A549 treated with DMSO at 1 μM for 4 hours (cell line): Measurements from ENCODE around the gene SUMF2. TPM values are rescaled to one million over a fixed set of nuclear protein-coding genes. Genes with fewer than 3 reads are reported as not detected.

Experiments
- total RNA-seq: library from RNA; stranded (reverse); fragments of 200-300 nt; extraction: Qiagen RNA extraction; gene quantifications from 5 replicates; pipeline ENCODE4 v1.2.3, GENCODE V29; 2022; ENCODE audit warnings: low read depth

Gene SUMF2
- total RNA-seq: 115 to 121 TPM (median 117 TPM) in 5 replicates

DNA sequence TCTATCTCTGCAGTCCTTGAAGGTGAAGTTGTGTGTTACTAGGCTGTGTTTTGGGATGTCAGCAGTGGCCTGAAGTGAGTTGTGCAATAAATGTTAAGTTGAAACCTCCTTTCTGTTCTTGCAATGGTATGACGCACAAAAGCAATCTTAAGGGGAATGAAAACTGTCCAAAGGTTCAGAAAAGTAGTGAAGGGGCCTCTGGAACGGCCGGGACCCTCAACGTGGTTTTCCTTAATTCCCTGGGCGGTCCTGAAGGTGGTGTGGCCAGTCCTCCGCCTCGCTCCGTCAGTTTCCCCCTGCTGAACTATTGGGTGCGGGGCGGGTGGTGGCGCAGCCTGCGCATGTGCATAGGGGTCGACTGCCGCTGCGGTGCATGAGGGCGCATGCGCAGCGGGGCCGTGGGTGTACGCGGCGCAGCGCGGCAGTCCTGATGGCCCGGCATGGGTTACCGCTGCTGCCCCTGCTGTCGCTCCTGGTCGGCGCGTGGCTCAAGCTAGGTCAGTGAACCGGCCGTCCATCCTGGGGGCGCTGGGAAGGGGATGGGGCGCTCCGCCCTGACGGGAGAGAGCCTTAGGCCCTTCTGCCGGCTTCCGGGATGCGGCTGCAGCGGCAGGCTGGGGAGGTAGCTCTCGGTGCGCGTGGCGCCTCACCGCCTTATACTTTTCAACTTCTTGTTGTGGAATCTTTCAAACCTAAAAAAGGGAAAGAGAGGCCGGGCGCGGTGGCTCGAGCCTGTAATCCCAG, at the start of gene SUMF2:
SUMF2 (plus strand) TSS at position 405 of the 744 bp plus-strand sequence; CDS start at position 431, 26 bp downstream.

DNA sequence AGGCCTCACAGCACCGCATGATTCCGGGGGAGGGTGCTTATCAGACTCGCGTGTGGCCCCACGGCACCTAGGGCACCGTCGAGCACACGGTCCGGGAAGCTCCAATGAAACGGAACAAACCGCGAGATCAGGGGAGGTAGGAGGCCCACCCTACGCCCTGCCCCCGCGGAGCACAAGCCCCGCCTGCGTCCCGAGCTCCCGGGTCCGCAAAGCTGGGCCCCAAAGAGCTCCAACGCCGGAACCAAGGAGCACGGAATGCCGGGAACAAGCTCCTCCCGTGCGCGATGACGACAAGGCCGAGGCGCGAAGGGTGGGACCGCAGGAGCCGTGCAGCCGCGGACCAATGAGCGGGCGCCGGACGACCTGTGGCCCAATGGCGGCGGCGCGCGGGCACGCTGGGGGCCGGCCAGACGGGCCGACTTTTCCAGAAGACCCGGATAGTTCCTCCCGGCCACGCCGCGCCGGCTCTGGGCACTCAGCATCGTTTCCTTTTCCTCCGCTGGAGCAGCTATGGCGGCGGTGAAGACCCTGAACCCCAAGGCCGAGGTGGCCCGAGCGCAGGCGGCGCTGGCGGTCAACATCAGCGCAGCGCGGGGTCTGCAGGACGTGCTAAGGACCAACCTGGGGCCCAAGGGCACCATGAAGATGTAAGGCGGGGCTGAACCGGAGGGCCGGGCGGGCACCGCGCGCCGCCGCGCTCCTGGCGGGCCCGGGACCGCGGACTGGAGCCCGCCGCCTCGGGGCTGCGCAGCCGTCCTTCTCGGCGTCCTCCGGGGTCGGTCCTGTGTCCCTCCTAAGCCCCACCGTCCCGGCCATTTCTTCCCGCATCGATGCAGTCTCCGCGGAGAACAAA, 12.5 kb upstream of the SUMF2 start, which contains the start of the genes CCT6A and PSPH:
CCT6A (plus strand) TSS at position 427 of the 853 bp plus-strand sequence; CDS start at position 511, 84 bp downstream.
PSPH (minus strand) TSS at position 106 of the 853 bp plus-strand sequence. CDS start 30,232 bp downstream, outside the sequence.

DNA sequence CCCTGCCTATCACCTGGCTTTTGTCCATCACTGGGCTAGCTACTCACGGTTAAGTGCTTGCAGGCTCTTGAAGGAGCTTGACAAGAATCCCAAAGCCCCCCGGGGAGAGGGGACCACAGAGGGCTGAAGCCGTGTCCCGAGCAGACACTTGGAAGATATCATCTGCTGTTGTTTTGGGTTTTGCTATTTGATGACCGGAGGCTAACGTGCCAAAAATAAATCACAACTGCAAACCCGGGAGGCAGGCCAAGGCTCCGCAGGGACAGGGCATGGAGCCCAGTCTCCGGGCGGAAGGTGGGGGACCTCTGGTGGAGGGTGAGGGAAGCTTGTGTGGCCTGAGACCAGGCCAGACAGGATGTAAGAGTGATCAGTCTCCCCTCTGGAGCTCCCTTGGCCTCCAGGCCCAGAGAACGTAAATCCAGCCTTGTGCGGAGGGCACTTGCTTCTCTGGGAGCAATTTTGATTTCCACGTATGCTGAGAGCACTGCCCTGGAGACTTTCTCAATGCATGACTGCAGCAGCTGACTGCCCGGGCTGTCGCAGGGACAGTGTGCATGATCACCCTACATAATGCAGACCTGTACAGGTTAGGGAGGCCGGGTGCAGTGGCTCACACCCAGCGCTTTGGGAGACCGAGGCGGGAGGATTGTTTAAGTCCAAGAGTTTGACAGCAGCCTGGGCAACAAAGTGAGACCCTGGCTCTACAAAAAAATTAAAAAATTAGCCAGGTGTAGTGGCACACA, 28.9 kb downstream of the SUMF2 start, which contains the start of gene PHKG1:
PHKG1 (minus strand) TSS at position 164 of the 743 bp plus-strand sequence. CDS start 4,011 bp downstream, outside the sequence.

DNA sequence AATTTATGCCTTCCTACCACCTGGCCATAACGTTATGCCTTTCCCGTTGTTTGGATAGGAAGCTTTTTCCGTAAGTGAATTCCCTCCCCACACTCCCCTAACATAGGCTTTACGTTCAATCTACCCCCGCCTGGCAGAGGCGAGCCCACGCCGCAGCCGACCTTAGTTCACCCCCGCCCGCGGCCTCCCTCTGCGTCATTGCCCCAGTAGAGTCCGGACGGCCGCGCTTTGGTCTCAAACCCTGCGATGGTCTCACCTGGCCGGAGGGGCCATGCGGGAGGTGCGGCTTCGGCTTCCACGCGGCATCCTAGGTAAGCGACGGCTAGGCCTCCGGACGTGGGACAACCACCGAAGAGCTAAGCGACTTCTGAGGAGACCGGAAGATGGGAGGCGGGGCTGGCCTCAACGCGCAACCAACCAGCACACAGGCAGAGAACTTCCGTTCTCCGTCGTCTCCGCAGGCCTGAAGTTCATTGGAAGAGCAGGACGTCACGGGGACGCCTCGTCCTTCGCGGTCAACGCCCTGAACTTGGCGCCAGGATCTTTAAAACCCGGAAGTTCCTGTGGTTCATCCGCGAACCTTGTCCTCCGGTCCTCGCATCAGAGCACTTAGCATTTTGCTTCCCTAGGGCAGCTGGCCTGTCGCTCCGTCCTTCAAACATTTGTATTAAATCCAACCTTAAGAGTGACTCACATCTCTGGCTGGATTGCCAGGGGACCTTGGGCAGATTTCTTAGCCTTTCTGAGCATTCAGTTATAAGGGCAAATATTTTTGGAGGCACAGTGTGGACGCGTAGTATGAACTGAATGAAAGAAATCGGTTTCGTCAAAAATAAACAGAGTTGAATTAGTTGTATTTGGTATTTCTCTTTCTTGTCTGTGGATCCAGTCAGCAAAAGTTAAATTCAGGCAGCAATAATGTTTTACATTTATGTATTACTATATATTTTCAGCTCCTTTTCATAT, 42.3 kb downstream of the SUMF2 start, which contains the start of gene CHCHD2:
CHCHD2 (minus strand) TSS at position 369 of the 966 bp plus-strand sequence; CDS start at position 306, 63 bp downstream.

DNA sequence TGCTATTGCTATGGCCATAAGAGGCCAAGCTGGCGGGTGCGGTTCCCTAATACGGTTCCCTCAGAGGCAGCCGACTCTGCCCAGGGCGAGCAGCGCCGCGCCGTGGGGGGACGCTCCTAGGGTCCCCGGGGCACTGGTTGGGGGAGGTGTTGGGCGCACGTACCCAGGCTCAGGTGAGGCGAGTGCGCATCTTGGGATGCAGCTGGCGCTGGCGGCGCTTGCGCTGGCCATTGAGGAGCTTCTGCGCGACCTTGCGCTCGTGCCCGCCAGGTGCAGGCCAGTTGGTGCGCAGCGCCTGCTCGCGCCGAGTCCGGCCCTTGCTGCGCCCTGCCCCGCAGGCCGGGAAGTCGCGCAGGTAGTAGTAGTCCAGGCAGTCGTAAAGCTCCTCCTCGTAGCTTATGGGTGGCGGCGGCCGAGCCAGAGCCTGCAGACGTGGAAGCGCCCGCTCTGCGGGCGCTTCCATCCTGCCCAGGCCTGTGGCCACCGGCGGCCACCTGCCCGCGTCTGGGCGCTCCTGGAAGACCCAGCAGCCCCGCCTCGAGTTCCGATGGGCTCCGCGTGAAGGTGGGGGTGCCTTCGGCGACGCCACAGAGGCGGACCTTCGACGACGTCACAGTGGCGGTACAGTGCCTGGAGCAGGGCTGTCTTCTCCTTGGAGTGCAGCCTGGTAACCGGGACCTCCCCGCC, 51.9 kb downstream of the SUMF2 start, which contains the start of gene NUPR2:
NUPR2 (minus strand) TSS at position 566 of the 687 bp plus-strand sequence; CDS start at position 463, 103 bp downstream.

Other genes with a start within 250 kb of the SUMF2 start
- not detected in 5 replicates for gene SEPTIN14, start 201.5 kb upstream of the SUMF2 start, total RNA-seq
- gene ZNF713, start 176.8 kb upstream of the SUMF2 start, total RNA-seq: 0.61 to 1.2 TPM (median 0.76 TPM) in 5 replicates
- 24.4 to 29.0 TPM (median 28.7 TPM) in 5 replicates for gene MRPS17, start 112.4 kb upstream of the SUMF2 start, total RNA-seq
- gene NIPSNAP2, start 99.7 kb upstream of the SUMF2 start, total RNA-seq: 40.6 to 59.0 TPM (median 50.6 TPM) in 5 replicates
- 27.6 to 35.0 TPM (median 30.6 TPM) in 5 replicates for gene PSPH, start 12.8 kb upstream of the SUMF2 start, total RNA-seq
- 257 to 310 TPM (median 300 TPM) in 5 replicates for gene CCT6A, start 12.5 kb upstream of the SUMF2 start, total RNA-seq
- gene PHKG1, start 28.7 kb downstream of the SUMF2 start, total RNA-seq: 0.52 to 0.68 TPM (median 0.63 TPM) in 5 replicates
- 605 to 711 TPM (median 671 TPM) in 5 replicates for gene CHCHD2, start 42.2 kb downstream of the SUMF2 start, total RNA-seq
- gene NUPR2, start 52.1 kb downstream of the SUMF2 start, total RNA-seq: not detected in 5 replicates